ENCODE results near the gene PWWP2B.
A peak's percentile ranks its signal among the peaks of the same experiment; 100 is the strongest.
"Not testable (repeated sequence)": the region's sequence is repeated elsewhere in the genome, so short reads cannot be mapped to it uniquely, and the experiment has no call there.

The PWWP2B gene

GRCh38 chr10:132380986-132381385 is 16.0 kb upstream of the PWWP2B start:
- not testable (repeated sequence) for DNase-seq (ENCODE audit: low read depth in 2 of 2)

GRCh38 chr10:132381741-132382140 is 15.3 kb upstream of the PWWP2B start:
- DNase-seq (ENCODE audit: low read depth in 2 of 2): no peak

GRCh38 chr10:132382231-132382922 is 14.6 kb upstream of the PWWP2B start:
- no peak for DNase-seq (ENCODE audit: low read depth in 2 of 2)

DNA sequence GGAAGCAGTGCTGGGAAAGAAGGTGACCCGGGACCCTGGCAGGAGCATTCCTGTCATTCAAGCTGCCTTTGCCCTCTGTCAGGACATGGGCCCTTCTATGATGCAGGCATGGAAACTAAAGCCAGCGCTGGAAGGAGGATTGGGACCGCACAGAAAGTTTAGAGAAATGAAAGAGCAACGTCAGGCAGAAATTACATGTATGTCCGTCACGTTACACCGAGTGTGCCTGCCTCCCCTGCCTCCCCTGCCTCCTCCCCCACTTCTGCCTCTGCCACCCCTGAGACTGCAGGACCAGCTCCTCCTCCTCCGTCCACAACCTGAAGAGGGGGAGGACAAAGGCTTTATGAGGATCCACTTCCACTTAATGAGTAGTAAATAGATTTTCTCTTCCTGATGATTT is 13.9 kb upstream of the PWWP2B start:
- DNase-seq (ENCODE audit: low read depth in 2 of 2): no peak

- DNase-seq (ENCODE audit: low read depth in 2 of 2): no peak
Measured at GRCh38 chr10:132383751-132384196, 13.2 kb upstream of the PWWP2B start.

DNA sequence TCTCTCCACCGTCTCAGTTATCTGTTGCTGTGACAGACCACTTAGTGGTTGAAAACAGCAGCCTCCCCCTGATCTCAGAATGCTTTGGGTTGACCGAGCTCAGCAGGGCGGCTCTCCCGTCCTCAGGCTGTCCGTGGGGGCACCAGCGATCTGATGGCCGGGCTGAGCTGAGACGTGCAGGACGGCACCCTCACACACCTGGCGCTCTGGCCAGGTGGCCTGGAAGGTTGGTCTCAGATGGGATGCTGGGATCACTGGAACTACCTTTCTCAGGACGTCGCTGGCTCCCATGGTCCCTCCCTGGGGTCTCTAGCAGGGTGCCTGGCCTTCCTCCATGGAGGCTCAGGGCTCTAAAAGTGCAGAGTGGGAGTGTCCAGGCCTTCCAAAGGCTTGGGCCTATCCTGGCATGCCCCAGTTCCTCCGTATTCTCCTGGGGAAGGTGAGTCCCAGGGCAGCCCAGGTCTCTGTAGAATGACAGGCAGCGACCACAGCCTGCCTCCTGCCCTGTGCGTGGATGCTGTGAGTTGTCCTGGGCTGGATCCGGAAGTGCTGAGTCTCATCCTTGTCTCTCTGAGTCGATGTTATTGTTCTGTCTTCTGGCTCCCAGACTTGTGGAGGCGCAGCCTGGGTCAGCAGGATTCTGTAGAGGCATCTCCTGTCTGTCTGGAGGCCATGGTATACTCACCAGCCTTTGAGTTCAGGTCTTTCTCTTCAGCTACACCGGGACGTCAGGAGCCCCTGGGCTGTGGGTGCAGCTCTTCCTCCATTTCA is 12.2 kb upstream of the PWWP2B start:
- no peak for DNase-seq (ENCODE audit: low read depth in 2 of 2)

DNA sequence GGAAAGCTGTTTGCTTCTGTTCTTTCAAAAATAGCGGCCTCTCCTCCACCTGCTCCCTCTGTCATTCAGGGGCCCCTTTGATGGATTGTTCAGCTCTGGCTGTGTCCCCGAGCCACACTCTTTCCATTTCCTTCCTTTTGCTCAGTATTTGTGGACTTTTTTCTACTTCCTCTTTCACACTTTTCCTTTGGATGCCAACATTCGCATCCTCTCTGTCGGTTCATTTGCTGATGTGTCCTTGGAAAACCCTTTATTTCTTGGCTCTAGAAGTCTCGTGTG is 11.7 kb upstream of the PWWP2B start:
- no peak for DNase-seq (ENCODE audit: low read depth in 2 of 2)

DNA sequence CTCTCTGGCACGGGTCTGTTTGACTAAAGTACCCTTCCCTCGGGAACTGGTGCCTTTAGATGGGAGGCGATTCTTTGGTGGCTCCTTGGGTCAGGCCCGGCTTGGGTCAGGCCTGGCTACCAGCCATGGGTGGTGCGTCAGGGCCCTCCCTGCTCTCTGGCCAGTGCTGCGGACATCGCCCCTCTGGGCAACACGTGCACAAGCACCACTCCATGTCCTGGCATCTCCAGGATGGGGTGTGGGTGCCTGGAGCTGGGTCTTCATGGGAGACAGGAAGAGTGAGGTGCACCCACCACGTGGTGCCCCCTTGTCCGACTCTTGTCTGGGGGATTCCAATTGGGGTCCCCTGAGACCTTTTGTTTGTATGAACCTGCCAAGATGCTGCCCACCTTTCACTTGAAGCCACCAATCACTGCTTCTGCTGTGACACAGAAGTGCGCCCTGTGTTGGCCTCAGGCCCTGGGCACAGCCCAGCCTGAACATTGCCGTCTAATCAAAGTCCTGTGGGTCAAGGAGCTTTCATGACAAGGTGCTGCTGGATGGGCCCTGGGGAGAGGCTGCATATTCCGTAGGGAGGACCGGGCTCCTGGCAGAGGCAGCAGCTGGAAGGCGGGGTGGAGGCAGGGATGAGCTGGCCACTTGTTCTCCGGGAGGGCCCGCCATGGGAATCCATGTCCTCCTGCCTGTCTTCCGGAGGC is 11.1 kb upstream of the PWWP2B start:
- DNase-seq (ENCODE audit: low read depth in 2 of 2): no peak

DNA sequence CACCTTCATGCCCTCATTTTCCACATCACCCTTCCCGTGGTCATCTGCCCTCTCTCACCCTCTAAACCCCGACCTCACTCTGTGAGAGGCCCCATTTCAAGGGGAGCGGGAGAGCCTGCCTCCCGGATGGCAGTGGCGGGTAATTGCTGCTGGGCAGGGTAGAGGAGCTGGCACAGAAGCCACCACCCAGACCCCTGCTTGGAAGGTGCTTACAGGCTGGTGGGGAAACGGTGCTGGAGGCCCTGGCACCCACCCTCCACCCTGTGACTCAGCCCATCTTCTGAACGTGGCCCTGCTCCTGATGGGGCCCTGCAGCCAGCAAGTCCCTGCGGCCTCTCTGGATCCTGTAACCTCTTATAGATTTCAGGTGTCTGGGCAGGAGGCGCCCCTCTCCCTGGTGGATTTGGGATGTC is 10.6 kb upstream of the PWWP2B start:
- no peak for DNase-seq (ENCODE audit: low read depth in 2 of 2)

GRCh38 chr10:132386896-132387295 is 10.1 kb upstream of the PWWP2B start:
- not testable (repeated sequence) for DNase-seq (ENCODE audit: low read depth in 2 of 2)

DNA sequence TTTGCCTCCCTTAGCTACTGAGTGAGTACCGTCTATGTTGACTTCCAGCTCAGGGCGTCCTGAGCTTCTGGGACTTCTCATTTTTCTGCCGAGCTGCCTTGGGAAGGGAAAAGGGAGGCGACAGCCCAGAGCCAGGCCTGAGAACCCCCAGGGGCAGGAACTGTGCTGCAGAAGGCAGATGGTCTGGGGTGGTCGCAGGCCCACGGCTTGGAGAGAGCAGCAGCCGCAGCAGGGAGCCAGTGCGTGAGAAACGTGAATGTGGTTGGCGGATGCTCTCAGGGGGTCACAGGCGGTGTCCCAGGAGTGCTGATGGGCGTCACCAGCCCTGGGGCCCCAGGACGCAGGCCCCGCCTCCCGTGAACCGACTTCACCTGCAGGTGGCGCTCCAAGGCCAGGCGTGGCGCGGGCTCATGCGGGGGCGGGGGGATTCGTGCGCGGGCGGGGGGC is 9.2 kb upstream of the PWWP2B start:
- peak; percentile 62 to 70 for DNase-seq (ENCODE audit: low read depth in 2 of 2)

GRCh38 chr10:132388891-132389432 is 8.0 kb upstream of the PWWP2B start:
- DNase-seq (ENCODE audit: low read depth in 2 of 2): no peak

- no peak for DNase-seq (ENCODE audit: low read depth in 2 of 2)
Measured at GRCh38 chr10:132389433-132390169, 7.4 kb upstream of the PWWP2B start.

GRCh38 chr10:132390170-132390920 is 6.7 kb upstream of the PWWP2B start:
- DNase-seq (ENCODE audit: low read depth in 2 of 2): no peak

GRCh38 chr10:132390921-132391675 is 5.9 kb upstream of the PWWP2B start:
- no peak for DNase-seq (ENCODE audit: low read depth in 2 of 2)

- no peak for DNase-seq (ENCODE audit: low read depth in 2 of 2)
Measured at GRCh38 chr10:132391676-132392020, 5.4 kb upstream of the PWWP2B start.

DNA sequence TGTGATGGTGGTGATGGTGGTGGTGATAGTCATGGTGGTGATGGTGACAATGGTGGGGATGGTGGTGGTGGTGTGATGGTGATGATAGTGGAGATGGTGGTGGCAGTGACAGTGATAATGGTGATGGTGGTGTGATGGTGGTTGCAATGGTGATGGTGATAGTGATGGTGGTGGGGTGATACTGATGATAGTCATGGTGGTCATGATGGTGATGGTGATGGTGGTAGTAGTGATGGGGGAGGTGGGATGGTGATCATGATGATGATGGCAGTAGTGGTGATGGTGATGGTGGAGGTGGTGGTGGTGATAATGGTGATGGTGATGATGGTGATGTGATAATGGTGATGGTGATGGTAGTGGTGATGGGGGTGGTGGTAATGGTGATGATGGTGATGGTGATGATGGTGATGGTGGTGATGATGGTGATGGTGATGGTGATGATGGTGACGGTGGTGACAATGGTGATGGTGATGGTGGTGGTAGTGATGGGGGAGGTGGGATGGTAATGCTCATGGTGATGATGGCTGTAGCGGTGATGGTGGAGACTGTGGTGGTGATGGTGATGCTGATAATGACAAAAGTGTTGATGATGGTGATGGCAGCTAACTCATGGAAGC is 4.7 kb upstream of the PWWP2B start:
- no peak for DNase-seq (ENCODE audit: low read depth in 2 of 2)

DNA sequence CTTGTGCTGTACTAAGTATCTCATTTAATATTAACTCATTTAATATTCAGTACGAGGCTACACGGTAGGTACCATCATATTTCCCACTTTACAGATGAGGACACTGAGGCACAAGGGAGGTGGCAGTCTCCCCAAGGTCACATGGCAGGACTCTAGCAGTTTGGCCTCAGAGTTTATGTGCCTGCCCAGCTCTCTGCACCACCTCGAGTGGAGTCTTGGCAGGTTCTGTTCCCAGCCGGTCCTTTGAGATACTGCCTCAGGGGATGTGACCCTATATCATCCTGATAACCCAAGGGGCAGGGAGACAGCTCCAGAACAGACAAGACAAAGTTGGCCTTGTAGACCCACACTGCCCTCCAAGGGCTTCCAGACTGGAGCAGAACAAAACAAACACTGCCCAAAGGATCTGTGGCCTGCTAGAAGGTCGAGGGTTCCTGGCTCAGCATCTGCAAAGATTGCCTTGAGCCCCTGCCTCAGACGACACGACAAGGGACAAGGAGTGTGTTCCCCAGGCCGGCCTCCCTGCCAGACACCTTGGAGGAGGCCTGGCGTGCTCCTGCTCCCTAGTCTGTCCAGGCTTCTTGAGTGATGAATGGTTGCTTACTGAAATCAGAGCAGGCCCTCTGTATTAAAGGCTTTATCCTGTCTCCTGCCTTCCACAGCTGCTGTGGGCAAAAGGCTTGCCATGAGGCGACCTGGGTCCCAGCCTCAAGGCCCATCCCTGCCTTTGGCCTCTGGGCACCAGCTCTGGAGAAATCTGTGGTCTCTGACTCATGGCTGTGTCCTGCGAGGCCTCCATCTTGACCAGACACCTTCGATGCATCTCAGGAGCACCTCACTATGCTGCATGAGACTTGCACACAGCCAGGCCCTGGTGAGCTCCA is 3.9 kb upstream of the PWWP2B start:
- no peak for DNase-seq (ENCODE audit: low read depth in 2 of 2)

DNA sequence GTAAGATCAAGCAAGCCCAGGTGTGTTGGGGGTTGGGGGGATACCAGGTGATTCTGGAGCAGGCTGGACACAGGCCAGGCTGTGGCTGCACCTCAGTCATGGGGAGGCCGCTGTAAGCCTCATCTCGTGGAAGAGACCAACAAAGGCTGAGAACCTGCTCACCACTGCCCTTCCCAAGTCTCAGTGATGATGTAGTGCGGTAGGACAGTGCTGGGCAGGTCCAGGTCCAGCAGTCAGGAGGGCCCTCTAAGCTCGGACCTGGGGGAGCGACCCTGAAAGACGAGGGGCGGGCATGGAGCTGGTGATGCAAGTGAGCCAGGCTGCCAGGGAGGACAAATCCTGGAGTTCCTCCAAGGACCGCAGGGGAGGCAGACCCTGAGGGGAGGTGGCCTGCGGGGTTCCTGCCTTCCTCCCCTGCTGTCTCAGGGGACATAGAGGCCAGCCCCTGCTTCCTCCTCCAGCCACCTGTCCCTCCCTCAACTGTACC is 3.3 kb upstream of the PWWP2B start:
- no peak for DNase-seq (ENCODE audit: low read depth in 2 of 2)
